ENCODE measurements around the gene COMMD2. TPM values are rescaled to one million over a fixed set of nuclear protein-coding genes. Genes with fewer than 3 reads are reported as not detected.

COMMD2 gene
- total RNA-seq = 10 to 100 TPM; 39.9 to 42.9 (median 40.0) TPM
- total RNA-seq (2013) = 40.0 TPM

DNA sequence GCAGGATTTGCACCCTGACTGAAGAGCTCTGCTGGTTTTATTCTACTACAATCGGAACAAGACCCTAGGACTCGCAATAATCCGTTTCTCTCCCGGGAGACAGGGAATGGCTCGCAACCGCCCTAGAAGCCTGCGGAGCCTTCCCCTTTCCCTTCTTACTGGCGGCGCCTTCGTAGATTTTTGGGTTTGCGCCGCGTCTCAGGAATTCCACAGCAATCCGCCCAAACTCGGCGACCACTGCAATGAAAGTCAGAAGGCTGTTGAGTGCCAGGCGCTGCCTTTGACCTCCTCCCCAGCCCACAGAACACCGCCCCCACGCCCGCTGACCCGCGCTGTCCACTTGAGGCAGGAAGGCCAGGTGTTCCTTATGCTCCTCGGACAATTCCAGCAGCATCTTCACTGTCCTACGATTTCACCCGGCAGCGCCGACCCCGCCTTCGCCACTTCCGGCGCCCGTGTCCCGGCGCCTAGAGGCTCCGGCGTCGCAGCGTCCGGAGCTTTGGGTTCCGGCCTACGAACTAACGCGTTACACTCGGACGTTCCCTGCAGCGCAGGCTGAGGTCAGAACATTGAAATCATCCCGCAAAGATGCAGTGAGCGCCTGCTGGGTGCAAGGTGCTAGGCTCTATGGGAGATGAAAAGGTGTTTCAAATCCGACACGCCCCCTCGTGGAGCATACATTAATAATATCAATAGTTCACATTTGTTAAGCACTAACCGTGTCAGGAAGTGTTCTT, at the start of gene COMMD2:
TSS of gene COMMD2 (minus strand) at position 439 of the 737 bp plus-strand sequence. CDS start at position 394, 45 bp downstream.
- TF ChIP-seq, protein P1, sequence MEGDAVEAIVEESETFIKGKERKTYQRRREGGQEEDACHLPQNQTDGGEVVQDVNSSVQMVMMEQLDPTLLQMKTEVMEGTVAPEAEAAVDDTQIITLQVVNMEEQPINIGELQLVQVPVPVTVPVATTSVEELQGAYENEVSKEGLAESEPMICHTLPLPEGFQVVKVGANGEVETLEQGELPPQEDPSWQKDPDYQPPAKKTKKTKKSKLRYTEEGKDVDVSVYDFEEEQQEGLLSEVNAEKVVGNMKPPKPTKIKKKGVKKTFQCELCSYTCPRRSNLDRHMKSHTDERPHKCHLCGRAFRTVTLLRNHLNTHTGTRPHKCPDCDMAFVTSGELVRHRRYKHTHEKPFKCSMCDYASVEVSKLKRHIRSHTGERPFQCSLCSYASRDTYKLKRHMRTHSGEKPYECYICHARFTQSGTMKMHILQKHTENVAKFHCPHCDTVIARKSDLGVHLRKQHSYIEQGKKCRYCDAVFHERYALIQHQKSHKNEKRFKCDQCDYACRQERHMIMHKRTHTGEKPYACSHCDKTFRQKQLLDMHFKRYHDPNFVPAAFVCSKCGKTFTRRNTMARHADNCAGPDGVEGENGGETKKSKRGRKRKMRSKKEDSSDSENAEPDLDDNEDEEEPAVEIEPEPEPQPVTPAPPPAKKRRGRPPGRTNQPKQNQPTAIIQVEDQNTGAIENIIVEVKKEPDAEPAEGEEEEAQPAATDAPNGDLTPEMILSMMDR (IDR thresholded peaks at IDR 0.05) = peak; percentile 52
- Histone ChIP-seq H3K9me3 (ENCODE audit: control insufficient read depth, insufficient read depth, low read length) (no peaks in the 10 kb centered on the region), H3K27ac (ENCODE audit: low read length) (peak within 1 kb of the TSS; percentile 48), H3K4me3 (ENCODE audit: low read length) (peak within 1 kb of the TSS; percentile 64), H3K27me3 (ENCODE audit: control insufficient read depth, insufficient read depth, low read length) (no peaks in the 10 kb centered on the region), H3K4me1 (ENCODE audit: control insufficient read depth, insufficient read depth, low read length) (peaks cover 4% of the 10 kb centered on the region), H3K36me3 (ENCODE audit: control insufficient read depth, insufficient read depth, low read length) (peaks cover 14% of the 10 kb centered on the region)
- Mint-ChIP-seq H3K9me3 (no peaks in the 10 kb centered on the region), H3K27ac (peak within 1 kb of the TSS; percentile 84 to 95), H3K4me3 (peak within 1 kb of the TSS; percentile 98), H3K27me3 (ENCODE audit: low read depth in 2 of 2) (peaks cover 14 to 15% of the 10 kb centered on the region in 2 donors), H3K36me3 (peaks cover 9% of the 10 kb centered on the region), H3K4me1 (peaks cover 24 to 27% of the 10 kb centered on the region in 2 donors)
- WGBS (ENCODE audit: insufficient coverage) = under 1% methylated on average over 48 of the region's 52 CpGs
- ATAC-seq (peak; percentile 95 to 98 (median 97)), DNase-seq (peak; percentile 65 to 87)
- intact Hi-C loops (cut with micrococcal nuclease) = loop anchor here (1.0 kb wide), 1 partner anchor 61 kb away; the partner anchor contains the start of gene RNF13

DNA sequence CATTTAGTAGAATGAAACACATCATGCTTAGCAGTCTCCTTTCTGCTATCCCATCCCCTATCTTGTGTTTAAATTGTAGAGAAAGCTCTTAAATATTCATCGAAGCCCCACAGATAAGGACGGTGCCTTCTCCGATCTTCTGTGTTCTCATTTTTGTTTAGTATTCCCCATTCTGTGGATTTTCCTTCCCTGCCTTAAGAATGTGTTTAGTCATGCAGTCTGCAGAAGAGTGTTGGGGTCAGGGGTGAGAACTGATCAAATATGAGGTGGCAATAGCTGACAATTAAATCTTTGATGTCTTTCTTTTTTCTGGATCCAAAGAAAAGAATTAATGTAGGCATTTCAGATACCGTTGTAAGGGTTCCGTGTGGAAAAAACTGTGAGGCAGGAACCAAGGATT, 49.4 kb upstream of the COMMD2 start:
- H3K4me1 ChIP-seq (ENCODE audit: control insufficient read depth, insufficient read depth, low read length) = no peaks in the 10 kb centered on the region
- no peaks in the 10 kb centered on the region for H3K27me3 ChIP-seq (ENCODE audit: control insufficient read depth, insufficient read depth, low read length)
- DNase-seq (no peak), ATAC-seq (no peak)
- H3K9me3 ChIP-seq (ENCODE audit: control insufficient read depth, insufficient read depth, low read length) = no peaks in the 10 kb centered on the region
- Mint-ChIP-seq H3K4me1 (no peaks in the 10 kb centered on the region), H3K4me3 (no peak overlapping the region), H3K9me3 (no peaks in the 10 kb centered on the region), H3K36me3 (no peaks in the 10 kb centered on the region), H3K27me3 (ENCODE audit: low read depth in 2 of 2) (peaks cover 23 to 39% of the 10 kb centered on the region in 2 donors), H3K27ac (no peak overlapping the region)
- TF ChIP-seq, protein P1 (IDR thresholded peaks at IDR 0.05) = no peak
- no peak overlapping the region for H3K4me3 ChIP-seq (ENCODE audit: low read length)
- intact Hi-C loops (cut with micrococcal nuclease) = no loop called here
- H3K27ac ChIP-seq (ENCODE audit: low read length) = no peak overlapping the region
- H3K36me3 ChIP-seq (ENCODE audit: control insufficient read depth, insufficient read depth, low read length) = no peaks in the 10 kb centered on the region
- WGBS (ENCODE audit: insufficient coverage) = 76% methylated on average over 5 of the region's 5 CpGs

DNA sequence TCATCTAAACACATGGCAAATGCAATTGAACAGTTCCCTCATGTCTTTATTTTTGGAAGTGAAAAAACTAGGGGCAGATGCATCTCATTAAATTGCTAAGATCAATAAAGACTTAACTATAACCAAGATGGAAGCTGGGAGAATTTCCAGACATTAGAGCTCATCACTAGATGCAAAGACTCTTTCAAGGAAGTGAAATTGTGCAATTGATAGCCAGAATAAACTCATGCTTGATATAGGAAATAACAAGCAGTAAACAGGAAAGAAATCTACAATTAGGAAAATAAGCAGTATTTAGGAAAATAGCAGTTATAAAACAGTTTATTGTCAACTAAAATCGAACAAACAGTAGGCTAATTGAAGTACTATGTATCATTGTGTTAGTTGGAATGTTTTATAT, 48.9 kb upstream of the COMMD2 start:
- Histone ChIP-seq H3K4me3 (ENCODE audit: low read length) (no peak overlapping the region), H3K36me3 (ENCODE audit: control insufficient read depth, insufficient read depth, low read length) (no peaks in the 10 kb centered on the region), H3K4me1 (ENCODE audit: control insufficient read depth, insufficient read depth, low read length) (no peaks in the 10 kb centered on the region), H3K27me3 (ENCODE audit: control insufficient read depth, insufficient read depth, low read length) (no peaks in the 10 kb centered on the region), H3K9me3 (ENCODE audit: control insufficient read depth, insufficient read depth, low read length) (no peaks in the 10 kb centered on the region), H3K27ac (ENCODE audit: low read length) (no peak overlapping the region)
- Mint-ChIP-seq H3K4me1 (no peaks in the 10 kb centered on the region), H3K27ac (no peak overlapping the region), H3K9me3 (no peaks in the 10 kb centered on the region), H3K4me3 (no peak overlapping the region), H3K36me3 (no peaks in the 10 kb centered on the region), H3K27me3 (ENCODE audit: low read depth in 2 of 2) (peaks cover 19 to 35% of the 10 kb centered on the region in 2 donors)
- intact Hi-C loops (cut with micrococcal nuclease) = no loop called here
- TF ChIP-seq, protein P1 (IDR thresholded peaks at IDR 0.05) = no peak
- ATAC-seq = no peak
- no peak for DNase-seq
- WGBS (ENCODE audit: insufficient coverage) = no CpG with 5 or more reads among the region's 1 CpG
